GM12801 (cell line): Measurements from ENCODE around the gene MMP15.

Experiments used
- CTCF ChIP-seq: IDR thresholded peaks from one replicate; pipeline ENCODE4 v1.5.1; 2011; ENCODE audit warnings: control low read depth; ENCODE audit not compliant: insufficient read length; ENCODE audit errors: extremely low read depth

Gene MMP15

DNA sequence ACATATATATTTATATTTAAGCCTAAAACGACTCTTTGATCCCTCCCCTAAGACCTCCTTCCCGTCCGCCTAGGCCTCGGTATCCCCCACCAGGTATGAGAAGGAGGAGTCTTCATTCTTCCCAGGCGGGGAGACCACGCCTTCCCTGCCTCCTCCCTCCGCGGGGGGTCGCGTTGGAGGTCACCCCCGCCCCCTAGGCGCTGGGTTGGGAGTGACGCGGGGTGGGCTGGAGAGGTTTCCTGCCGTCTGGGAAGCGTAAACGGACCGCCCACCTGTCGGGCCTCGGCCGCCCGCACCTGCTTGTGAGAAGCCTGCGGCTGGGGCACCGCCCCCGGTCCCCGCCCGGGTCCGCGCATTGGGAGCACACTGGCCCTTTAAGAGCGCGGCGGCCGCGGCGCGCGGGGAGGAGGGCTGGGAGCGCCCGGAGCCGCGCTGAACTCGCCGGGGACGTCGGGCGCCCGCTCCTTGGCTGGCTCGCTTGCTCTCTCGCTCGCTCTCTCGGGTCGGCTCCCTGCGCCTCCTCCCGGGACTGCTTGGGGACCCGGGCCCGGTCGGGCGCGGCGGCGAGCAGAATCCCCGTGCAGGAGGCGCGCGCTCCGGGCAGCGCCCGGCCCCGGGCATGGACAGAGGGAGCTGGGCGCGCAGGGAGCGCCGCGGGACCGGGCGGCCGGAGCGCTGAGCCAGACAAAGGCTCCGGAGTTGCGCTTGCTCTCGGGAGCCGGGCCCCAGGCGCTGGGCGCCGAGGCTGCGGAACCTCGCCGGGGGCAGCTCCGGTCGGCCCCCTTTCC, at the start of gene MMP15:
MMP15 (plus strand) TSS at position 404 of the 788 bp plus-strand sequence. CDS start 597 bp downstream, outside the sequence.
- no peak for TF ChIP-seq CTCF

DNA sequence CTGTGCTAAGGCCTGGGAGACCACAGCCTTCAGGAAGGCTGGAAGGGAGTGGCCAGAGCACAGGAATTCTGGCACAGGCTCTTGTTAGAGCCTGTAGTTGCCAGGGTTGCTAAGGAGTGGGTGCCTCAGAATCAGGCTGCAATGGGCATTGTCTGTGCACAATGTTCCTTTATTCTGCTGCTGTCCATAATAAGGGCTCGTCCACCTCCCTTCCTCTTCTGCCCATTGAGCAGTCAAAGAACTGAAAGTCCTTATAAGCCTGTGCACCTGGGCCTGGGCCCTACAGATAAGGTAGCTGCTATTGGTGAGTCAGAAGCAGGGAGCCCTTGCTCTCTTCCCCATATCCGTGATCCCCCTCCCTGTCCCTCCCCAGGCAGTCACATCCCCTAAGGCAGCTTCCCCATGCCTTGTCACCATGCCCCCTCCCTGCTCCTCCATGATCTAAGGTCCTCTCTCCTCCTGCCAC, 49.2 kb upstream of the MMP15 start:
- no peak for TF ChIP-seq CTCF

GRCh38 chr16:57977418-57978069, 48.0 kb upstream of the MMP15 start:
- TF ChIP-seq CTCF: no peak

DNA sequence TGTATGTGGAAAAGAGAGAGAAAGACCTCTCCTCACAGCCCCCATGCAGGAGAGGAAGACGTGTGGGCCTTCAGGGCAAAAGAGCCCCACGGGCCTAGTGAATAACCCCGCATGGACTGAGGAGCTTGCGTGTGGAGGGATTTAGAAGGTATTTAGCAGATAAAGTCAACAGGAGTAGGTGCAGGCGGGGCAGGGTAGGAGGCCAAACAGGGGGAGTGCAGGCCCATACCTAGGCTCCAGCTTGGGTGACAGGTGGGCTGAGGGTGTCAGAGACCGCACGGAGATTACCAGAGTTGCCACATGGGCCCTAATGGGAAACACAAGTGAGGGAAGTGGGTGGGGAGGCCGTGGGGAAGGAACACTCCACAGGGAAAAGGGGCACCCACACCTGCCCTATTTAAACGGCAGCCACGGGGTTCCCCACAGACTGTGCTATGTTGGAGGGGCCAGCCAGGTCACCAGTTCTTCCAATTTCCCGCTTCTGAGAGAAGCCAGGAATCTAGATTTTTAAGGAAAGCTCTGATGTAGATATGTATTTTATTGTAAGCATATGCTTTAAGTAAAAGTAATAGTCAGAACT, 46.5 kb upstream of the MMP15 start:
- TF ChIP-seq CTCF: no peak

DNA sequence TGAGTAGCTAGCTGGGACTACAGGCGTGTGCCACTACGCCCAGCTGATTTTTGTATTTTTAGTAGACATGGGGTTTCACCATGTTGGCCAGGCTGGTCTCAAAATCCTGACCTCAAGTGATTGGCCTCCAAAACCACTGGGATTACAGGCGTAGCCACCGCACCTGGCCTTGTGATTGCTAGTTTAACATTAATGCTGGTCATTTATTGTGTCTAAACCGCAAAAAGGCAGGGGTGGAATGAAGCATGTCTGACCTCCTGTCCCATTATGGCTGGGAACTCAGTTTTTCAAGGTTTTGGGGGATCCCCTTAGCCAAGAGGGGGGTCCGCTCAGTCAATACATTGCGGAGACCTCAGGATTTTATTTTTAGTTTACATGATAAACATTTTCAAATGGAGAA, 43.9 kb upstream of the MMP15 start:
- TF ChIP-seq CTCF: no peak

GRCh38 chr16:57982385-57982784, 43.2 kb upstream of the MMP15 start:
- TF ChIP-seq CTCF: no peak

GRCh38 chr16:57984443-57985203, 40.9 kb upstream of the MMP15 start:
- TF ChIP-seq CTCF: no peak
